Small intestine (tissue), 16 donors: ENCODE data around the gene REXO2. TPM values are rescaled to one million over a fixed set of nuclear protein-coding genes. Genes with fewer than 3 reads are reported as not detected.

Source experiments
- DNase-seq, 2 donors: peaks; one replicate each; pipeline versions ENCODE4 v3.0.0 to v3.0.0-alpha.2; 2013
- FAIRE-seq: peaks from 2 replicates; lab custom pipeline; 2012; peaks lifted over from hg19 to GRCh38; lab: Jason Lieb, UNC
- H3K27ac ChIP-seq, 3 donors: one replicate each; pipeline ENCODE4 v1.5.1; 2013; ENCODE audit warnings: low read length in 2 of 3, mild to moderate bottlenecking in 2 of 3, control low read depth in 1 of 3, inconsistent platforms in 1 of 3, low read depth in 1 of 3, moderate library complexity in 1 of 3
- H3K27me3 ChIP-seq, 3 donors: one replicate each; pipeline ENCODE4 v1.6.1; 2013; ENCODE audit warnings: low read length in 3 of 3, inconsistent platforms in 1 of 3; ENCODE audit not compliant: control insufficient read depth in 3 of 3, insufficient read depth in 3 of 3
- H3K36me3 ChIP-seq, 3 donors: one replicate each; pipeline ENCODE4 v1.6.1; 2013; ENCODE audit warnings: low read length in 3 of 3, inconsistent platforms in 1 of 3, low read depth in 1 of 3, mild to moderate bottlenecking in 1 of 3, moderate library complexity in 1 of 3; ENCODE audit not compliant: control insufficient read depth in 3 of 3, insufficient read depth in 2 of 3
- H3K4me1 ChIP-seq, 3 donors: one replicate each; pipeline ENCODE4 v1.6.1; 2013; ENCODE audit warnings: low read length in 2 of 3, inconsistent platforms in 1 of 3, low read depth in 1 of 3, mild to moderate bottlenecking in 1 of 3, moderate library complexity in 1 of 3; ENCODE audit not compliant: control insufficient read depth in 3 of 3, insufficient read depth in 2 of 3
- H3K4me3 ChIP-seq, 3 donors: one replicate each; pipeline ENCODE4 v1.5.1; 2013; ENCODE audit warnings: low read length in 3 of 3, control low read depth in 1 of 3, inconsistent platforms in 1 of 3, low read depth in 1 of 3, mild to moderate bottlenecking in 1 of 3, moderate library complexity in 1 of 3
- H3K9me3 ChIP-seq, 2 donors: one replicate each; pipeline ENCODE4 v1.6.1; 2013; ENCODE audit warnings: low read depth in 1 of 2, low read length in 1 of 2; ENCODE audit not compliant: control insufficient read depth in 2 of 2, insufficient read depth in 1 of 2
- WGBS, 3 donors: extraction: QIAGEN DNeasy Blood & Tissue Kit; methylation state at CpG; one replicate each; pipeline ENCODE4 v1.1.7; 2013; 5-methylcytosine and 5-hydroxymethylcytosine counted together
- long read RNA-seq, 10 donors: transcript quantifications; one replicate each; lab custom pipeline, GENCODE V29; 2026
- polyA plus RNA-seq, 4 donors: library from polyadenylated mRNA; stranded (reverse) in 3 of 4; unstranded in 1 of 4; fragments of 200-250 nt in 3 of 4; fragments of 120-200 nt in 1 of 4; gene quantifications; one replicate each; pipeline versions ENCODE4 v1.2.1 to v1.2.3, GENCODE V29; 2013
- donor health status: healthy with polysubstance abuse.
- donor health status: control.
- donor health status: control.
- donor health status: Bipolar disorder and iron deficiency.
- donor health status: healthy.

The REXO2 gene
- 10 to 100 TPM; 24.8 to 62.6 (median 36.1) TPM for polyA plus RNA-seq
- long read RNA-seq, donor 1, transcript REXO2-220 (7 exons, 1,158 nt), result major isoform, 58 of 77 reads
- long read RNA-seq, donor 1, transcript REXO2-204 (4 exons, 1,081 nt), result minor isoform, 6 of 77 reads
- long read RNA-seq, donor 1, partial matches to known transcripts, result 0 of 77 reads
- long read RNA-seq, donor 1, other reads (novel, unspliced or antisense), result 0 of 77 reads
- long read RNA-seq, donor 2, partial matches to known transcripts, result 0 of 4 reads
- long read RNA-seq, donor 2, other reads (novel, unspliced or antisense), result 0 of 4 reads
- long read RNA-seq, donor 3, transcript REXO2-220 (7 exons, 1,158 nt), result major isoform, 13 of 17 reads
- long read RNA-seq, donor 3, partial matches to known transcripts, result 0 of 17 reads
- long read RNA-seq, donor 3, other reads (novel, unspliced or antisense), result 0 of 17 reads
- long read RNA-seq, donor 4, partial matches to known transcripts, result 0 of 3 reads
- long read RNA-seq, donor 4, other reads (novel, unspliced or antisense), result 0 of 3 reads
- long read RNA-seq, donor 5, transcript REXO2-220 (7 exons, 1,158 nt), result major isoform, 6 of 8 reads
- long read RNA-seq, donor 5, partial matches to known transcripts, result 0 of 8 reads
- long read RNA-seq, donor 5, other reads (novel, unspliced or antisense), result 0 of 8 reads
- long read RNA-seq, donor 6, transcript REXO2-220 (7 exons, 1,158 nt), result major isoform, 17 of 29 reads
- long read RNA-seq, donor 6, partial matches to known transcripts, result 7 of 29 reads
- long read RNA-seq, donor 6, other reads (novel, unspliced or antisense), result 0 of 29 reads
- long read RNA-seq, donor 7, result 0 reads
- long read RNA-seq, donor 8, transcript REXO2-220 (7 exons, 1,158 nt), result major isoform, 5 of 10 reads
- long read RNA-seq, donor 8, partial matches to known transcripts, result 0 of 10 reads
- long read RNA-seq, donor 8, other reads (novel, unspliced or antisense), result 0 of 10 reads
- long read RNA-seq, donor 9, transcript REXO2-220 (7 exons, 1,158 nt), result major isoform, 10 of 13 reads
- long read RNA-seq, donor 9, partial matches to known transcripts, result 0 of 13 reads
- long read RNA-seq, donor 9, other reads (novel, unspliced or antisense), result 0 of 13 reads
- long read RNA-seq, donor 10, transcript REXO2-220 (7 exons, 1,158 nt), result major isoform, 54 of 64 reads
- long read RNA-seq, donor 10, partial matches to known transcripts, result 0 of 64 reads
- long read RNA-seq, donor 10, other reads (novel, unspliced or antisense), result 0 of 64 reads

DNA sequence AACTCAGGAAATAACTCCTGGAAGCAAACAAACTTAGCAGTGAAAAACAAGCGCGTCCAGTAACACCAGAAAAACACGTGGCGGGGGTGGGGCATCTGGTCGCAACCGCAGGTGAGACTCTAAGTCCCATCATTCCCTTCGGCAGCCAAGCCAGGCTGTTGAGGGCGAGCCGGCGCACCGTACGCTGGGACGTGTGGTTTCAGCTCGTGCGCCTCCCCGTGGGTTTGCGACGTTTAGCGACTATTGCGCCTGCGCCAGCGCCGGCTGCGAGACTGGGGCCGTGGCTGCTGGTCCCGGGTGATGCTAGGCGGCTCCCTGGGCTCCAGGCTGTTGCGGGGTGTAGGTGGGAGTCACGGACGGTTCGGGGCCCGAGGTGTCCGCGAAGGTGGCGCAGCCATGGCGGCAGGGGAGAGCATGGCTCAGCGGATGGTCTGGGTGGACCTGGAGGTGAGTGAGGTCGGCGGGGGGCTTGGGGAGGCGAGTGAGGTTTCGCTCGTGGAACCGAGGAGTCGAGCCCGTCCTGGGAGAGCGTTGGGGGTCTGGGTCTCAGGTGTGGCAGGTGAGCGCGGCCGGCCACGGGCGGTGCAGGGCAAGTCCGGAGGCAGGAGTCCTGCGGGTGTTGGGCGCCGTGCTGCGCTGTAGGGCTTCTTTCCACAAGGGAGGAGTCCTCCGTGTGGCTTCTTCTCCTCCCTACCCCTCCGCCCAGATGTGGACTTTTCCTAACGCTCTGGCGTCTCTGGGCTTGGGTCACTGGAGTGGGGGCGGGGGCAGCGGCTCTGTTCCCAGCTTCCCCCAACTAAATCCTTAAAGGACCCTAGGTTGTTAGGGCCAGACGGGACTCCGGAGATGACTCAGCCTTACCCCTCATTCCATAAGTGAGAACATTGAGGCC, at the start of gene REXO2:
Gene REXO2 (plus strand): TSS at position 239 of the 892 bp plus-strand sequence. CDS start 62 bp downstream, at position 301.
- Histone ChIP-seq H3K4me3 (peak within 1 kb of the TSS; percentile 64 to 90 (median 87)), H3K36me3 (no peaks in the 10 kb centered on the region), H3K4me1 (peaks cover 0 to 5% (median 0%) of the 10 kb centered on the region in 3 donors), H3K27me3 (no peaks in the 10 kb centered on the region), H3K27ac (peak within 1 kb of the TSS in 2 of 3 donors; percentile 58 to 79), H3K9me3 (no peaks in the 10 kb centered on the region)
- peak; percentile 96 to 98 for DNase-seq
- WGBS, 3 donors, result 0 to 1% (median 0%) methylated on average over 58 to 64 of the region's 64 CpGs
- no peak for FAIRE-seq

DNA sequence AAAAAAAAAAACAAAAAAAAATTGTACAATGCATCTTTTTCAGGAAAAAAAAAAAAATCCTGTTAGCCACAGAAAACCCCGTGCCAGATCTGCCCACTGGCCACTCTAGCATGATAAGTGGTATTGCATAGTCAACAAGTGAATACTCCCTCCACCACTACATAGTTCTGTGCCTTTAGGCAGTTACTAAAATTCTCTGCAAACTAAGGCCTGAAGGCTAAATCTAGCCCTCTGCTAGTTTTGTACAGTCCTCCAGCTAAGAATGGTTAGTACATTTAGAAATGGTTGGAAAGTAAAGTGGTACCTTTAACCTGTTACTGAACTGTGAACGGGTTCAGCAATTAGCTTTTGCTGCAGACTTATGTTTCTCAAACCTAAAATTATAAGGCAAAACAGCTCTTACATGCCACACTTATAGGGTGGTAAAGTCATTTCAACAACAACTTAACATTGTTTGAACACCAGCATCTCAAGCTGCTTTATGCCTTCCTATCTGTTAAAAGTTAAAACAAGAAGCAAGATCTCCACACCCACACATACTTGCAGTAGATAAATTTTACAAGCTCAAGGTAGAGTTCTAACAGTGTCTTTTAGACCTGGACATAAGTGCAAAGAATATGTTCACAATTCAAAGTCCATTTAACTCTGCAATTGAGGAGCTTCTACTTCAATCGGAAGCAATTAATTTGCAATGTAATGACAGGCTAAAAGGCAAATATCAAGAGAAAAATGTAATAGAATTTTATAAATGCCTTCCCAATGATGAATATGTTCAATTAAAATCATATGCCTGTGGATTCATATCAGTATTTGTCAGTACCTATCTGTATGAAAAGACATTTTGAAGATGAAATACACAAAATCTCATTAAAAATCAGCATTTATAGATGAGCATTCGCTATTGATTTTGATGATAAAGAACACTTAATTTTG, 46.3 kb upstream of the REXO2 start:
- H3K9me3 ChIP-seq, result no peaks in the 10 kb centered on the region
- peaks cover 0 to 2% (median 0%) of the 10 kb centered on the region in 3 donors for H3K4me1 ChIP-seq
- WGBS, 3 donors, result 39 to 66% (median 52%) methylated on average over 4 of the region's 4 CpGs
- H3K36me3 ChIP-seq, result no peaks in the 10 kb centered on the region
- no peak overlapping the region for H3K4me3 ChIP-seq
- FAIRE-seq (no peak), DNase-seq (peak; percentile 57 to 62)
- H3K27ac ChIP-seq, result no peak overlapping the region
- no peaks in the 10 kb centered on the region for H3K27me3 ChIP-seq

DNA sequence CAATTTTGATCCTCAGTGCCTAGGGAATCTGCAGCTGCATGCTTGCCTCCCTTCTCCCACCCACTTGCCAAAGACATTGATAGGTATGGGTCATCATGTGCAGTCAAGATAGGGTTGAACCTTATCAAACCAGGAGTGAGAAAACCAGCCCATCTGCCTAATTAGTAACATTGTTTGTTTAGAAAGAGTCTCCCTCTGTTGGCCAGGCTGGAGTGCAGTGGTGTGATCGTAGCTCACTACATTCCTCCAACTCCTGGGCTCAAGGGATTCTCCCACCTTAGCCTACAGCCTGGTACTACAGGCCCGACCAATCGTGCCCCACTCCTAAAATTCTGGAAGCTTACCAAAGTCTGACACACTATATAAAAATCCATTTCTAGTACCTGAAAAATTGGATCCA, 43.5 kb upstream of the REXO2 start:
- FAIRE-seq (no peak), DNase-seq (peak in 1 of 2 donors; percentile 7)
- peaks cover 0 to 6% (median 2%) of the 10 kb centered on the region in 3 donors for H3K4me1 ChIP-seq
- no peaks in the 10 kb centered on the region for H3K27me3 ChIP-seq
- no peaks in the 10 kb centered on the region for H3K9me3 ChIP-seq
- H3K36me3 ChIP-seq, result no peaks in the 10 kb centered on the region
- 27 to 54% (median 51%) methylated on average over 3 of the region's 3 CpGs for WGBS, 3 donors
- no peak overlapping the region for H3K27ac ChIP-seq
- no peak overlapping the region for H3K4me3 ChIP-seq

DNA sequence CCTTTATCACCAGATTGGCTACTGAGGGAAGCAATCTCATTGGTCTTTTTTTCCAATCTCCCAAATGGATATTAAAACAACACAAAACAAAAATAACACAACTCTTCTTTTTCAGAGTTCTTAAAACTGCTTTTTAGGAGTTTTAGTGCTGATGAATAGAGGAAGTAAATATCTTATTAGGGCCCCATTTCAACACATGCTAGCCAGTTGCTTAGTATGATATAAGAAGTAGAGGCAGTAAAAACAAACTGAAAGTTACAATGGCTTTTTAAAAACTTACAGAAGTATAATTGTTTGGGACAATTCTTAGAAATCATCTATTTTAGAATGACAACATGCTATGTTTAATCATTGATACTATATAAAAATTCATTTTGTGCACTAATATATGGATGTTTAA, 42.4 kb upstream of the REXO2 start:
- Histone ChIP-seq H3K9me3 (no peaks in the 10 kb centered on the region), H3K4me3 (no peak overlapping the region), H3K36me3 (no peaks in the 10 kb centered on the region), H3K27ac (no peak overlapping the region), H3K27me3 (no peaks in the 10 kb centered on the region), H3K4me1 (peaks cover 0 to 6% (median 2%) of the 10 kb centered on the region in 3 donors)
- DNase-seq (no peak), FAIRE-seq (no peak)

DNA sequence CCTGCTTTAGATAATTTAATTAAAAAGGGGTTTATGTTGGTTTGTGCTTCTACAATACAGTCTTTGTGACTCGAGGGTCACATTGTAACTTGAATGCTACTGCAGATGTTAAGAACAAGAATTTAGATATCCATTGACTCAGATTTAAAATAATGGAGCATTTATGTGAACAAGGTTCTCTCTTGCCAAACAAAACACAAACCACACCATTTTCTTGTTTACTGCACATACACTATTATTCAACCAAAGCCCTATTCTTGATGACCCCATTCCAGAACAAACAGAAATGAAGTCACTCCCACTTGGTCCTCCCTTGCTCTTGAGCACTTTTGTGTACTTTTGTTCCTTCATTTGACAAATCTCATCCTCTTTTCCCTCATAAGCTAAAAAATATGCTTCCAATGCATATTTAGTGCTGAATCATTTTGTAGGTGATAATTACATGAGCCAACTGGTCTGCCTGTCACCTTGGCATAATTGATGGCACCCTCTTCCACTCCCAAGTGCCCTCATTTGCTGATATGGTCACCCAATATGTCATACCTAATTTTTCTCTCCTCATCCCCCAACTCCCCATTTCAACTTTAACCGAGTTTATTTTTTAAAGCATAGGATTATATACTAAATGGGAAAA, 41.8 kb upstream of the REXO2 start:
- FAIRE-seq (no peak), DNase-seq (no peak)
- 88 to 95% (median 93%) methylated on average over 2 of the region's 2 CpGs for WGBS, 3 donors

DNA sequence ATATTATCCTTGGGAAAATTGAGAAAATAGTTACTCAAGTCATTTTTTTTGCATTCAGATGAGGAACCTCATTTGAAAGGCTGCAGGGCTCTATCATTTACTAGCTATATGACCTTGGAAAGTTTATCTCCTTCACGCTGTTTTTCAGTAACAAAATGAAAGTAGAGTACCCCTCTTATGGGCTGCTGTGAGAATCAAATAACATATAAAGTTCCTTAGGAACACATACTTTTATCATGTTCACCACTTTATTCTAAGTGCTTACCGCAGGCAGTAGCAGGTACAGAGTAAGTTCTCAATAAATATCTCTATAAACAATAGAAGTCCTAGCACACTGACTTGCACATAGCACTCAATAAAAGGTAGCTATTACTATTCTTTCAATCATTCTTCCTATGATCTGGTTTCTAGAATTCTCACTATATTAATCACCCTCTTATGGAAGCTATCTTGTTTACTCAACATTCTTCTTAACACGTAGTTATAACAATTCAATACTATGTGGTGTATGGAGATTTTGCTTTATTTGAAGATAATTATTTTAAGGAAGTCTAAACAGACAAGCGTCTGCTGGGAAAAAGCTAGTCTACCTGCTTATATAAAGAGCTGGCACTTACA, 40.9 kb upstream of the REXO2 start:
- Histone ChIP-seq H3K4me1 (peaks cover 0 to 4% (median 2%) of the 10 kb centered on the region in 3 donors), H3K36me3 (peaks cover 0 to 2% (median 0%) of the 10 kb centered on the region in 3 donors), H3K27ac (peak overlapping the region in 1 of 3 donors; percentile 98), H3K9me3 (no peaks in the 10 kb centered on the region), H3K4me3 (no peak overlapping the region), H3K27me3 (no peaks in the 10 kb centered on the region)
- FAIRE-seq, result no peak
- no peak for DNase-seq
- 46 to 74% (median 64%) methylated on average over 4 of the region's 4 CpGs for WGBS, 3 donors

More for the DNA sequence above, 41.8 kb upstream of the REXO2 start:
- H3K9me3 ChIP-seq, result no peaks in the 10 kb centered on the region
- peaks cover 0 to 6% (median 2%) of the 10 kb centered on the region in 3 donors for H3K4me1 ChIP-seq
- H3K36me3 ChIP-seq, result peaks cover 0 to under 1% (median 0%) of the 10 kb centered on the region in 3 donors
- no peaks in the 10 kb centered on the region for H3K27me3 ChIP-seq
- no peak overlapping the region for H3K4me3 ChIP-seq
- H3K27ac ChIP-seq, result no peak overlapping the region
